HepG2 (cell line): ENCODE data around the gene RPL21. TPM values are rescaled to one million over a fixed set of nuclear protein-coding genes. Genes with fewer than 3 reads are reported as not detected.

Experiments used
- ATAC-seq: fragments of 200-7000 bp; cut with Tn5 transposase; 3 replicates; pipeline ENCODE4 v1.9.1; 2020; ENCODE audit warnings: mild to moderate bottlenecking, moderate library complexity
- BruUV-seq: library from RNA; stranded (reverse); fragments of 400-500 nt; replicated peaks from 2 replicates; lab custom pipeline; 2021; lab: Mats Ljungman, UMichigan
- CTCF ChIA-PET: fragments of 300-600 bp; formaldehyde crosslinking; extraction: SDS; loops from one replicate; lab custom pipeline; 2021; ENCODE audit warnings: low total read pairs, inconsistent platforms, low intra/inter-chr PET ratio; lab: Yijun Ruan, JAX
- POLR2A ChIA-PET: fragments of 350-600 bp; sonication (Branson Sonifier 250); formaldehyde crosslinking; loops from one replicate; lab custom pipeline; 2020; ENCODE audit warnings: antibody characterized with exemption, inconsistent platforms; lab: Yijun Ruan, JAX
- DNase-seq: peaks from one replicate; pipeline ENCODE4 v3.0.0-alpha.2; 2015; ENCODE audit warnings: low spot score
- FAIRE-seq: peaks from 3 replicates; lab custom pipeline; 2011; peaks lifted over from hg19 to GRCh38; lab: Jason Lieb, UNC
- H2AFZ ChIP-seq: one replicate; pipeline ENCODE4 v1.6.1; 2011; ENCODE audit warnings: low read length, inconsistent platforms
- H3K27ac ChIP-seq: fragments of 300-600 bp; 3 replicates; pipeline ENCODE4 v1.8.0; 2011; ENCODE audit warnings: mixed run types, mild to moderate bottlenecking, mixed read lengths, low read length, inconsistent platforms; ENCODE audit not compliant: insufficient read depth; ENCODE audit errors: extremely low read length
- H3K27me3 ChIP-seq, 2 experiments: fragments of 200-600 bp in 1 of 2; 2 replicates in 1 of 2; 3 replicates in 1 of 2; pipeline versions ENCODE4 v1.6.0 to v1.8.0; 2011; ENCODE audit warnings: low read length in 2 of 2, mild to moderate bottlenecking in 2 of 2, moderate library complexity in 2 of 2, inconsistent platforms in 1 of 2; ENCODE audit not compliant: insufficient read depth in 2 of 2, control insufficient read depth in 1 of 2
- H3K36me3 ChIP-seq, 2 experiments: fragments of 200-600 bp in 1 of 2; replicated peaks in 1 of 2; 2 replicates in 1 of 2; 3 replicates in 1 of 2; pipeline versions ENCODE4 v1.5.1 to v1.8.0; 2011; ENCODE audit warnings: low read length in 2 of 2, inconsistent platforms in 1 of 2; ENCODE audit not compliant: insufficient read depth in 2 of 2, control insufficient read depth in 1 of 2
- H3K4me1 ChIP-seq: 2 replicates; pipeline ENCODE4 v1.5.1; 2012; ENCODE audit warnings: low read length, inconsistent platforms; ENCODE audit not compliant: insufficient read depth
- H3K4me2 ChIP-seq: 2 replicates; pipeline ENCODE4 v1.6.0; 2011; ENCODE audit warnings: low read depth, low read length, inconsistent platforms
- H3K4me3 ChIP-seq, 3 experiments: fragments of 200-600 bp in 1 of 3; sonication (generic), shearing (Covaris generic) in 1 of 3; replicated peaks in 1 of 3; 2 replicates each; pipeline ENCODE4 v1.5.1; 2011 to 2016; ENCODE audit warnings: low read length in 3 of 3, inconsistent platforms in 2 of 3, low read depth in 2 of 3, mild to moderate bottlenecking in 2 of 3, control low read depth in 1 of 3, mixed read lengths in 1 of 3; ENCODE audit not compliant: insufficient read depth in 1 of 3
- H3K79me2 ChIP-seq: one replicate; pipeline ENCODE4 v1.6.1; 2011; ENCODE audit warnings: low read length, inconsistent platforms; ENCODE audit not compliant: insufficient read depth
- H3K9ac ChIP-seq: 2 replicates; pipeline ENCODE4 v1.6.0; 2011; ENCODE audit warnings: mild to moderate bottlenecking, low read depth, low read length, inconsistent platforms; ENCODE audit not compliant: insufficient read depth
- H3K9me3 ChIP-seq: 2 replicates; pipeline ENCODE4 v1.5.1; 2012; ENCODE audit warnings: mild to moderate bottlenecking, low read length
- H4K20me1 ChIP-seq: 2 replicates; pipeline ENCODE4 v1.6.0; 2011; ENCODE audit warnings: inconsistent platforms, mild to moderate bottlenecking, low read length, moderate library complexity; ENCODE audit not compliant: insufficient read depth
- MED13 ChIP-seq: sonication (generic); formaldehyde crosslinking; IDR thresholded peaks from 2 replicates; pipeline ENCODE4 v1.5.0; 2020; ENCODE audit warnings: missing genetic modification reagents
- ZMAT3 ChIP-seq: sonication (generic); formaldehyde crosslinking; conservative IDR thresholded peaks from 2 replicates; pipeline ENCODE4 v1.7.0; 2021; ENCODE audit warnings: missing genetic modification reagents
- ZNF34 ChIP-seq: sonication (generic); formaldehyde crosslinking; IDR thresholded peaks from 2 replicates; pipeline ENCODE4 v1.4.0; 2020; ENCODE audit warnings: mild to moderate bottlenecking, missing genetic modification reagents, borderline replicate concordance
- WGBS: methylation state at CpG from one replicate; pipeline ENCODE4 v1.1.6; 2017; ENCODE audit warnings: low lambda C conversion rate; 5-methylcytosine and 5-hydroxymethylcytosine counted together
- in situ Hi-C: cut with HindIII; loops from 2 replicates; pipeline ENCODE4 v1.10.0; 2017; ENCODE audit warnings: low pct_unique_long_range_greater_than_20kb; ENCODE audit not compliant: extremely low pct_ligation_motif_present
- intact Hi-C: fragments of 100-400 bp; cut with micrococcal nuclease; formaldehyde crosslinking; loops from one replicate; pipeline ENCODE4 v1.10.0; 2022; ENCODE audit not compliant: unreplicated experiment
- polyA plus RNA-seq, 8 experiments: library from polyadenylated mRNA; depleted of rRNA in 3 of 8; stranded (reverse) in 7 of 8; unstranded in 1 of 8; fragments of >200 nt; fragmentation: Illumina TruSeq in 4 of 8; extraction: Trizol in 4 of 8; gene quantifications; 2 replicates each; pipeline versions ENCODE4 v1.2.1 to v1.2.3, GENCODE V29; 2011 to 2016; ENCODE audit warnings: low read depth in 4 of 8, missing spikeins in 1 of 8, mixed read lengths in 1 of 8; ENCODE audit not compliant: insufficient read depth in 1 of 8
- total RNA-seq, 5 experiments: library from RNA; depleted of rRNA; stranded (reverse); fragments of >200 nt; fragmentation: Illumina TruSeq; extraction: Trizol; gene quantifications; 2 replicates each; pipeline ENCODE4 v1.2.3, GENCODE V29; 2016; ENCODE audit warnings: low read depth in 1 of 5
- TF ChIP-seq, protein P1 (sequence below): sonication (generic); formaldehyde crosslinking; IDR thresholded peaks from 2 replicates; pipeline ENCODE4 v1.9.0; 2022; ENCODE audit warnings: low read depth, missing genetic modification reagents
- TF ChIP-seq, protein P2 (sequence below): sonication (generic); formaldehyde crosslinking; IDR thresholded peaks from 2 replicates; pipeline ENCODE4 v1.5.0; 2020; ENCODE audit warnings: missing genetic modification reagents, mild to moderate bottlenecking, borderline replicate concordance
- TF ChIP-seq, protein P3 (sequence below): sonication (generic); formaldehyde crosslinking; IDR thresholded peaks from 2 replicates; pipeline ENCODE4 v1.5.1; 2020; ENCODE audit warnings: mild to moderate bottlenecking, missing genetic modification reagents, moderate library complexity
- TF ChIP-seq, protein P4 (sequence below): sonication (generic); formaldehyde crosslinking; IDR thresholded peaks from 2 replicates; pipeline ENCODE4 v1.4.0; 2020; ENCODE audit warnings: mild to moderate bottlenecking, missing genetic modification reagents

RPL21 gene
- total and polyA plus RNA-seq, 2 of the 13 experiments (the other 11 are each of a cell fraction or from before 2014, with no cell fraction given), result 1,234 to 1,261 TPM

DNA sequence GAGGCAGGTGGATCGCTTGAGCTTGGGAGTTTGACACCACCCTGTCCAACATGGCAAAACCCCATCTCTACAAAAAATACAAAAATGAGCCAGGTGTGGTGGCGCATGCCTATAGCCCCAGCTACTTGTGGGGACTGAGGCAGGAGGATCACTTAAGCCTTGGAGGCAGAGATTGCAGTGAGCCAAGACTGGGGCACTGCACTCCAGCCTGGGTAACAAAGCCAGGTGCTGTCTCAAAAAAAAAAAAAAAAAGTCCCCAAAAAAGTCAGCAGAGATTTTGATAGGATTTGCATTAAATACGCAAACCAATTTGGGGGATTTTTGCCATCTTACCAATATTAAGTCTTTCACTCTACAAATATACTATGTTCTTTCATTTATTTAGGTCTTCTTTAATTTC lies 21.7 kb upstream of the RPL21 start:
- WGBS, result 94% methylated on average over 3 of the region's 3 CpGs
- Histone ChIP-seq H3K4me1 (no peaks in the 10 kb centered on the region), H3K4me3 (no peak overlapping the region), H3K27ac (no peak overlapping the region), H3K27me3 (no peaks in the 10 kb centered on the region), H3K9me3 (no peaks in the 10 kb centered on the region), H3K36me3 (no peaks in the 10 kb centered on the region), H3K9ac (no peak overlapping the region), H3K4me2 (no peak overlapping the region), H3K79me2 (no peaks in the 10 kb centered on the region), H4K20me1 (no peaks in the 10 kb centered on the region), H2AFZ (no peak overlapping the region)
- ATAC-seq, result no peak
- DNase-seq, result no peak
- POLR2A ChIA-PET, result no interaction called here
- FAIRE-seq, result no peak
- intact Hi-C loops, result no loop called here
- CTCF ChIA-PET, result no interaction called here
- BruUV-seq, result no TSS peak
- in situ Hi-C loops, result no loop called here
- no peak for TF ChIP-seq MED13
- TF ChIP-seq, protein P1, sequence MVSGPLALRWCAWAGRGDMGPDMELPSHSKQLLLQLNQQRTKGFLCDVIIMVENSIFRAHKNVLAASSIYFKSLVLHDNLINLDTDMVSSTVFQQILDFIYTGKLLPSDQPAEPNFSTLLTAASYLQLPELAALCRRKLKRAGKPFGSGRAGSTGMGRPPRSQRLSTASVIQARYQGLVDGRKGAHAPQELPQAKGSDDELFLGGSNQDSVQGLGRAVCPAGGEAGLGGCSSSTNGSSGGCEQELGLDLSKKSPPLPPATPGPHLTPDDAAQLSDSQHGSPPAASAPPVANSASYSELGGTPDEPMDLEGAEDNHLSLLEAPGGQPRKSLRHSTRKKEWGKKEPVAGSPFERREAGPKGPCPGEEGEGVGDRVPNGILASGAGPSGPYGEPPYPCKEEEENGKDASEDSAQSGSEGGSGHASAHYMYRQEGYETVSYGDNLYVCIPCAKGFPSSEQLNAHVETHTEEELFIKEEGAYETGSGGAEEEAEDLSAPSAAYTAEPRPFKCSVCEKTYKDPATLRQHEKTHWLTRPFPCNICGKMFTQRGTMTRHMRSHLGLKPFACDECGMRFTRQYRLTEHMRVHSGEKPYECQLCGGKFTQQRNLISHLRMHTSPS, result no peak
- no peak for TF ChIP-seq ZMAT3
- TF ChIP-seq, protein P2, sequence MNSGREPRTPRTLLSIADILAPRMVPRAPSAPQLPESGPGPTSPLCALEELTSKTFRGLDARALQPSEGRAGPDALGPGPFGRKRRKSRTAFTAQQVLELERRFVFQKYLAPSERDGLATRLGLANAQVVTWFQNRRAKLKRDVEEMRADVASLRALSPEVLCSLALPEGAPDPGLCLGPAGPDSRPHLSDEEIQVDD, result no peak
- TF ChIP-seq, protein P3, sequence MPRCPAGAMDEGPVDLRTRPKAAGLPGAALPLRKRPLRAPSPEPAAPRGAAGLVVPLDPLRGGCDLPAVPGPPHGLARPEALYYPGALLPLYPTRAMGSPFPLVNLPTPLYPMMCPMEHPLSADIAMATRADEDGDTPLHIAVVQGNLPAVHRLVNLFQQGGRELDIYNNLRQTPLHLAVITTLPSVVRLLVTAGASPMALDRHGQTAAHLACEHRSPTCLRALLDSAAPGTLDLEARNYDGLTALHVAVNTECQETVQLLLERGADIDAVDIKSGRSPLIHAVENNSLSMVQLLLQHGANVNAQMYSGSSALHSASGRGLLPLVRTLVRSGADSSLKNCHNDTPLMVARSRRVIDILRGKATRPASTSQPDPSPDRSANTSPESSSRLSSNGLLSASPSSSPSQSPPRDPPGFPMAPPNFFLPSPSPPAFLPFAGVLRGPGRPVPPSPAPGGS (CRISPR knock-in tag), result no peak
- TF ChIP-seq, protein P4, sequence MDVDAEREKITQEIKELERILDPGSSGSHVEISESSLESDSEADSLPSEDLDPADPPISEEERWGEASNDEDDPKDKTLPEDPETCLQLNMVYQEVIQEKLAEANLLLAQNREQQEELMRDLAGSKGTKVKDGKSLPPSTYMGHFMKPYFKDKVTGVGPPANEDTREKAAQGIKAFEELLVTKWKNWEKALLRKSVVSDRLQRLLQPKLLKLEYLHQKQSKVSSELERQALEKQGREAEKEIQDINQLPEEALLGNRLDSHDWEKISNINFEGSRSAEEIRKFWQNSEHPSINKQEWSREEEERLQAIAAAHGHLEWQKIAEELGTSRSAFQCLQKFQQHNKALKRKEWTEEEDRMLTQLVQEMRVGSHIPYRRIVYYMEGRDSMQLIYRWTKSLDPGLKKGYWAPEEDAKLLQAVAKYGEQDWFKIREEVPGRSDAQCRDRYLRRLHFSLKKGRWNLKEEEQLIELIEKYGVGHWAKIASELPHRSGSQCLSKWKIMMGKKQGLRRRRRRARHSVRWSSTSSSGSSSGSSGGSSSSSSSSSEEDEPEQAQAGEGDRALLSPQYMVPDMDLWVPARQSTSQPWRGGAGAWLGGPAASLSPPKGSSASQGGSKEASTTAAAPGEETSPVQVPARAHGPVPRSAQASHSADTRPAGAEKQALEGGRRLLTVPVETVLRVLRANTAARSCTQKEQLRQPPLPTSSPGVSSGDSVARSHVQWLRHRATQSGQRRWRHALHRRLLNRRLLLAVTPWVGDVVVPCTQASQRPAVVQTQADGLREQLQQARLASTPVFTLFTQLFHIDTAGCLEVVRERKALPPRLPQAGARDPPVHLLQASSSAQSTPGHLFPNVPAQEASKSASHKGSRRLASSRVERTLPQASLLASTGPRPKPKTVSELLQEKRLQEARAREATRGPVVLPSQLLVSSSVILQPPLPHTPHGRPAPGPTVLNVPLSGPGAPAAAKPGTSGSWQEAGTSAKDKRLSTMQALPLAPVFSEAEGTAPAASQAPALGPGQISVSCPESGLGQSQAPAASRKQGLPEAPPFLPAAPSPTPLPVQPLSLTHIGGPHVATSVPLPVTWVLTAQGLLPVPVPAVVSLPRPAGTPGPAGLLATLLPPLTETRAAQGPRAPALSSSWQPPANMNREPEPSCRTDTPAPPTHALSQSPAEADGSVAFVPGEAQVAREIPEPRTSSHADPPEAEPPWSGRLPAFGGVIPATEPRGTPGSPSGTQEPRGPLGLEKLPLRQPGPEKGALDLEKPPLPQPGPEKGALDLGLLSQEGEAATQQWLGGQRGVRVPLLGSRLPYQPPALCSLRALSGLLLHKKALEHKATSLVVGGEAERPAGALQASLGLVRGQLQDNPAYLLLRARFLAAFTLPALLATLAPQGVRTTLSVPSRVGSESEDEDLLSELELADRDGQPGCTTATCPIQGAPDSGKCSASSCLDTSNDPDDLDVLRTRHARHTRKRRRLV (CRISPR knock-in tag), result no peak
- TF ChIP-seq ZNF34, result no peak
